K562 (cell line): Measurements from ENCODE around the gene CDCP1. TPM values are rescaled to one million over a fixed set of nuclear protein-coding genes. Genes with fewer than 3 reads are reported as not detected.

Experiments used
- CUX1 ChIP-seq: fragments of 200-800 bp; sonication (Bioruptor generic); IDR thresholded peaks from 2 replicates; pipeline ENCODE4 v1.6.1; 2016; ENCODE audit warnings: missing genetic modification characterization, missing compliant biosample characterization
- GTF2E2 ChIP-seq: fragments of 200-800 bp; sonication (Bioruptor generic); IDR thresholded peaks from 2 replicates; pipeline ENCODE4 v1.6.1; 2016; ENCODE audit warnings: missing genetic modification characterization, missing compliant biosample characterization
- KDM5B ChIP-seq: fragments of 200-600 bp; sonication (generic); IDR thresholded peaks from 2 replicates; pipeline ENCODE4 v1.6.1; 2012; ENCODE audit warnings: low read depth, mild to moderate bottlenecking, moderate library complexity, low read length, control low read depth, inconsistent platforms; ENCODE audit not compliant: insufficient replicate concordance
- KLF13 ChIP-seq: fragments of 450-650 bp; IDR thresholded peaks from 2 replicates; pipeline ENCODE4 v1.6.1; 2016; ENCODE audit warnings: missing genetic modification characterization, low read depth, mild to moderate bottlenecking, missing compliant biosample characterization, moderate library complexity, borderline replicate concordance
- MCM7 ChIP-seq, 2 experiments: fragments of 450-650 bp; IDR thresholded peaks; 2 replicates each; pipeline ENCODE4 v1.6.1; 2016 to 2018
- NFIX ChIP-seq: fragments of 250-450 bp; sonication (Bioruptor Pico); IDR thresholded peaks from 2 replicates; pipeline ENCODE4 v1.4.0; 2020; ENCODE audit warnings: low read depth, mild to moderate bottlenecking, moderate library complexity
- NR4A1 ChIP-seq, 2 experiments: fragments of 250-450 bp in 1 of 2; fragments of 450-650 bp in 1 of 2; sonication (Bioruptor Pico) in 1 of 2; IDR thresholded peaks; 2 replicates each; pipeline versions ENCODE4 v1.4.0 to v1.6.1; 2016 to 2020; ENCODE audit warnings: mild to moderate bottlenecking in 2 of 2, missing compliant biosample characterization in 1 of 2, missing genetic modification characterization in 1 of 2, moderate library complexity in 1 of 2
- POLR2A ChIP-seq: fragments of 450-650 bp; conservative IDR thresholded peaks from 2 replicates; pipeline ENCODE4 v1.6.1; 2016
- TEAD2 ChIP-seq: fragments of 450-650 bp; IDR thresholded peaks from 2 replicates; pipeline ENCODE4 v1.6.1; 2016; ENCODE audit warnings: missing genetic modification characterization, control low read depth, missing compliant biosample characterization
- TSHZ1 ChIP-seq: fragments of 250-450 bp; sonication (Bioruptor Pico); IDR thresholded peaks from 2 replicates; pipeline ENCODE4 v1.4.0; 2020; ENCODE audit warnings: mild to moderate bottlenecking, moderate library complexity
- WHSC1 ChIP-seq: IDR thresholded peaks from one replicate; pipeline ENCODE4 v1.6.1; 2012; ENCODE audit warnings: low read length, control low read depth, inconsistent platforms
- ZBTB12 ChIP-seq: fragments of 250-450 bp; sonication (Bioruptor Pico); IDR thresholded peaks from 2 replicates; pipeline ENCODE4 v1.4.0; 2020
- ZBTB43 ChIP-seq: sonication (generic); formaldehyde crosslinking; IDR thresholded peaks from 2 replicates; pipeline ENCODE4 v1.8.0; 2023; ENCODE audit warnings: mild to moderate bottlenecking, missing genetic modification reagents
- ZNF224 ChIP-seq: sonication (generic); formaldehyde crosslinking; IDR thresholded peaks from 2 replicates; pipeline ENCODE4 v1.8.0; 2022; ENCODE audit warnings: mild to moderate bottlenecking, missing genetic modification reagents
- ZNF239 ChIP-seq: fragments of 250-450 bp; sonication (Bioruptor Pico); IDR thresholded peaks from 2 replicates; pipeline ENCODE4 v1.4.0; 2020; ENCODE audit warnings: mild to moderate bottlenecking
- ZNF551 ChIP-seq: fragments of 250-450 bp; sonication (Bioruptor Pico); IDR thresholded peaks from 2 replicates; pipeline ENCODE4 v1.5.0; 2021; ENCODE audit warnings: mild to moderate bottlenecking, moderate library complexity
- ZNF644 ChIP-seq: fragments of 200-800 bp; sonication (Bioruptor generic); IDR thresholded peaks from 2 replicates; pipeline ENCODE4 v1.6.1; 2016; ENCODE audit warnings: low read depth, missing genetic modification characterization, missing compliant biosample characterization
- ZNF75A ChIP-seq: fragments of 450-650 bp; formaldehyde crosslinking; IDR thresholded peaks from 2 replicates; pipeline ENCODE4 v1.4.0; 2020; ENCODE audit warnings: mild to moderate bottlenecking
- polyA plus RNA-seq, 8 experiments: library from polyadenylated mRNA; depleted of rRNA in 4 of 8; stranded (reverse) in 5 of 8; unstranded in 3 of 8; fragments of >200 nt; fragmentation: Nextera tagmentation in 2 of 8; fragmentation: Illumina TruSeq in 1 of 8; extraction: Ambion mirVana in 2 of 8; extraction: Trizol in 1 of 8; gene quantifications; 2 replicates each; pipeline versions ENCODE4 v1.2.1 to v1.2.3, GENCODE V29; 2011 to 2014; ENCODE audit warnings: inconsistent platforms in 1 of 8, missing spikeins in 1 of 8
- total RNA-seq, 7 experiments: library from RNA; depleted of rRNA in 6 of 7; stranded (reverse); fragments of >200 nt in 6 of 7; fragmentation: Illumina TruSeq in 2 of 7; extraction: Trizol in 2 of 7; gene quantifications; 2 replicates each; pipeline versions ENCODE4 v1.2.1 to v1.2.3, GENCODE V29; 2011 to 2021; ENCODE audit warnings: low replicate concordance in 1 of 7

The CDCP1 gene
- total and polyA plus RNA-seq, 9 of the 15 experiments (the other 6 are each of a cell fraction or from before 2014, with no cell fraction given), result 3.9 to 16.4 (median 5.2) TPM

- TF ChIP-seq MCM7 (IDR thresholded peaks at IDR 0.05) (no peak), WHSC1 (no peak), KDM5B (no peak), ZBTB12 (CRISPR knock-in tag) (no peak), ZBTB43 (CRISPR knock-in tag) (no peak), ZNF644 (tag) (peak; percentile 94), ZNF75A (CRISPR knock-in tag) (no peak), GTF2E2 (tag) (peak; percentile 97), KLF13 (no peak), NFIX (CRISPR knock-in tag) (no peak), ZNF224 (CRISPR knock-in tag) (no peak), TEAD2 (tag) (no peak), POLR2A (no peak), TSHZ1 (no peak), CUX1 (CRISPR knock-in tag) (peak; percentile 7), ZNF551 (no peak), NR4A1 (CRISPR knock-in tag; IDR thresholded peaks at IDR 0.05) (no peak), NR4A1 (tag; IDR thresholded peaks at IDR 0.05) (no peak), ZNF239 (no peak)
Observed at GRCh38 chr3:45065373-45065720, 80.8 kb downstream of the CDCP1 start (continued).
